ENCODE results near the gene ADRA2B. TPM values are rescaled to one million over a fixed set of nuclear protein-coding genes. Genes with fewer than 3 reads are reported as not detected.
"Not testable (repeated sequence)": the region's sequence is repeated elsewhere in the genome, so short reads cannot be mapped to it uniquely, and the experiment has no call there.

ADRA2B gene
- polyA plus RNA-seq, 2 of the 4 experiments (the other 2 are of a cell fraction): 0.03 to 0.05 TPM

GRCh38 chr2:96161898-96162297 lies 45.5 kb upstream of the ADRA2B start:
- no peak for FAIRE-seq
- 75% methylated on average over 5 of the region's 5 CpGs for WGBS (ENCODE audit: missing lambda C conversion rate)
- TF ChIP-seq TFCP2L1 (CRISPR knock-in tag; IDR thresholded peaks at IDR 0.05): no peak
- TF ChIP-seq HES2 (IDR thresholded peaks at IDR 0.05): no peak
- no peak for TF ChIP-seq HEYL (CRISPR knock-in tag; IDR thresholded peaks at IDR 0.05)
- no peak for TF ChIP-seq CBX8 (IDR thresholded peaks at IDR 0.05)
- TF ChIP-seq BCL3 (IDR thresholded peaks at IDR 0.05): no peak
- TF ChIP-seq CHD4 (IDR thresholded peaks at IDR 0.05; ENCODE audit: borderline replicate concordance): no peak
- no peak for TF ChIP-seq HOXB5 (CRISPR knock-in tag; IDR thresholded peaks at IDR 0.05)

GRCh38 chr2:96160366-96160765 lies 44.0 kb upstream of the ADRA2B start:
- not testable (repeated sequence) for ATAC-seq, H3K27ac ChIP-seq

More at GRCh38 chr2:96161898-96162297, 45.5 kb upstream of the ADRA2B start:
- Histone ChIP-seq H3K27ac (no peak overlapping the region), H3K4me3 (no peak overlapping the region), H3K4me2 (no peak overlapping the region), H3K9me3 (no peaks in the 10 kb centered on the region), H3K4me1 (no peaks in the 10 kb centered on the region)
- ATAC-seq: no peak
- no peak for DNase-seq (ENCODE audit: low read depth in 1 of 2, low spot score in 1 of 2)
- ChIA-PET CTCF (interaction anchor here (2.1 to 2.9 kb wide), 2 partner anchors 12 to 44 kb away, joined by 9 to 14 read pairs; no protein-coding TSS in a partner anchor), POLR2A (no interaction called here)

GRCh38 chr2:96159084-96159830 lies 42.9 kb upstream of the ADRA2B start:
- no peaks in the 10 kb centered on the region for H3K9me3 ChIP-seq
- POLR2A ChIA-PET: no interaction called here
- TF ChIP-seq BHLHE40 (IDR thresholded peaks at IDR 0.05; ENCODE audit: low read depth, low read length) (no peak), EHMT2 (IDR thresholded peaks at IDR 0.05; ENCODE audit: low read depth) (no peak), SREBF2 (IDR thresholded peaks at IDR 0.05) (no peak), TFCP2L1 (CRISPR knock-in tag; IDR thresholded peaks at IDR 0.05) (no peak), ZFP36 (IDR thresholded peaks at IDR 0.05; ENCODE audit: borderline replicate concordance, partially characterized antibody) (no peak), FOSB (CRISPR knock-in tag; IDR thresholded peaks at IDR 0.05) (no peak), USF2 (IDR thresholded peaks at IDR 0.05) (no peak), RCOR1 (IDR thresholded peaks at IDR 0.05; ENCODE audit: low read depth, low read length) (no peak), CBX8 (IDR thresholded peaks at IDR 0.05) (no peak)
- H3K27ac ChIP-seq: no peak overlapping the region
- CTCF ChIA-PET: interaction anchor here (1.2 to 5.3 kb wide), 4 partner anchors 14 to 137 kb away, joined by 3 to 27 read pairs (median 6); partner anchors contain the start of gene DUSP2
- no peak for ATAC-seq
- no peak for DNase-seq (ENCODE audit: low read depth in 1 of 2, low spot score in 1 of 2)
- 52% methylated on average over 17 of the region's 17 CpGs for WGBS (ENCODE audit: missing lambda C conversion rate)
- H3K4me2 ChIP-seq: no peak overlapping the region
- H3K4me1 ChIP-seq: no peaks in the 10 kb centered on the region
- FAIRE-seq: no peak
- no peak overlapping the region for H3K4me3 ChIP-seq

More at GRCh38 chr2:96160366-96160765, 44.0 kb upstream of the ADRA2B start:
- POLR2A ChIA-PET; FAIRE-seq; H3K4me3 ChIP-seq; H3K4me1 ChIP-seq; DNase-seq (ENCODE audit: low read depth in 1 of 2, low spot score in 1 of 2); H3K4me2 ChIP-seq; H3K9me3 ChIP-seq: not testable (repeated sequence)
- CTCF ChIA-PET: interaction anchor here (1.1 to 5.3 kb wide), 3 partner anchors 9 to 138 kb away, joined by 5 to 27 read pairs (median 9); no protein-coding TSS in a partner anchor
- WGBS (ENCODE audit: missing lambda C conversion rate): 67% methylated on average over 5 of the region's 5 CpGs

GRCh38 chr2:96158554-96158940 lies 42.2 kb upstream of the ADRA2B start:
- Histone ChIP-seq H3K4me3 (no peak overlapping the region), H3K27ac (no peak overlapping the region), H3K4me2 (no peak overlapping the region), H3K4me1 (no peaks in the 10 kb centered on the region), H3K9me3 (no peaks in the 10 kb centered on the region)
- POLR2A ChIA-PET: no interaction called here
- ATAC-seq (peak in 1 of 2 experiments; percentile 10; a peak in 1 of 6 replicates), DNase-seq (ENCODE audit: low read depth in 1 of 2, low spot score in 1 of 2) (no peak), FAIRE-seq (no peak)
- 75% methylated on average over 12 of the region's 14 CpGs for WGBS (ENCODE audit: missing lambda C conversion rate)
- CTCF ChIA-PET: interaction anchor here (1.2 to 5.3 kb wide), 4 partner anchors 13 to 136 kb away, joined by 3 to 27 read pairs (median 6); partner anchors contain the start of gene DUSP2
- TF ChIP-seq MAFK (IDR thresholded peaks at IDR 0.05; ENCODE audit: partially characterized antibody) (no peak), JUN (IDR thresholded peaks at IDR 0.05) (no peak), HMGXB4 (CRISPR knock-in tag; IDR thresholded peaks at IDR 0.05; ENCODE audit: borderline replicate concordance) (no peak), CHD2 (IDR thresholded peaks at IDR 0.05; ENCODE audit: low read length, partially characterized antibody) (no peak), POLR2A (IDR thresholded peaks at IDR 0.05; ENCODE audit: low read length) (no peak), HOXA7 (CRISPR knock-in tag; IDR thresholded peaks at IDR 0.05) (no peak), GATA3 (IDR thresholded peaks at IDR 0.05; ENCODE audit: borderline replicate concordance) (no peak), E2F6 (IDR thresholded peaks at IDR 0.05; ENCODE audit: borderline replicate concordance, low read depth) (no peak), CBX8 (IDR thresholded peaks at IDR 0.05) (no peak), HEYL (CRISPR knock-in tag; IDR thresholded peaks at IDR 0.05) (no peak), SREBF2 (IDR thresholded peaks at IDR 0.05) (no peak), CHD4 (IDR thresholded peaks at IDR 0.05; ENCODE audit: borderline replicate concordance) (no peak), FOSB (CRISPR knock-in tag; IDR thresholded peaks at IDR 0.05) (no peak), MAZ (IDR thresholded peaks at IDR 0.05; ENCODE audit: borderline replicate concordance, low read depth, low read length) (no peak), ZFP36 (IDR thresholded peaks at IDR 0.05; ENCODE audit: borderline replicate concordance, partially characterized antibody) (no peak), POLR2AphosphoS2 (conservative IDR thresholded peaks at IDR 0.05; ENCODE audit: low read length) (no peak)
